PC-3 (cell line): ENCODE data around the gene FGF1. TPM values are rescaled to one million over a fixed set of nuclear protein-coding genes. Genes with fewer than 3 reads are reported as not detected.

Experiments used
- ATAC-seq: fragments of 200-7000 bp; cut with Tn5 transposase; 2 replicates; pipeline ENCODE4 v1.9.1; 2020; ENCODE audit warnings: mild to moderate bottlenecking, moderate library complexity
- BruUV-seq: library from RNA; stranded (reverse); fragments of 400-500 nt; replicated peaks from 2 replicates; lab custom pipeline; 2021; lab: Mats Ljungman, UMichigan
- CTCF ChIA-PET: fragments of 300-600 bp; sonication (Branson Sonifier 250); formaldehyde crosslinking; loops from one replicate; lab custom pipeline; 2022; ENCODE audit warnings: antibody characterized with exemption; lab: Charles Lee
- POLR2A ChIA-PET: fragments of 300-600 bp; sonication (Branson Sonifier 250); formaldehyde crosslinking; loops from one replicate; lab custom pipeline; 2022; ENCODE audit warnings: antibody characterized with exemption; ENCODE audit not compliant: unreplicated experiment; lab: Charles Lee
- DNase-seq: peaks from one replicate; pipeline ENCODE4 v3.0.0-alpha.2; 2015
- H2AFZ ChIP-seq: fragments of 300-600 bp; sonication (generic); 2 replicates; pipeline ENCODE4 v1.6.0; 2016; ENCODE audit warnings: antibody characterized with exemption, low read length
- H3F3A ChIP-seq: fragments of 300-600 bp; sonication (generic); one replicate; pipeline ENCODE4 v1.6.0; 2017; ENCODE audit warnings: antibody characterized with exemption, low read length, control low read depth, mild to moderate bottlenecking; ENCODE audit not compliant: unreplicated experiment
- H3K27ac ChIP-seq: fragments of 300-600 bp; sonication (generic); 2 replicates; pipeline ENCODE4 v1.5.1; 2016; ENCODE audit warnings: mild to moderate bottlenecking, low read length
- H3K27me3 ChIP-seq: fragments of 300-600 bp; sonication (generic); 2 replicates; pipeline ENCODE4 v1.6.1; 2016; ENCODE audit warnings: low read length, mixed read lengths
- H3K36me3 ChIP-seq: fragments of 300-600 bp; sonication (generic); 2 replicates; pipeline ENCODE4 v1.6.1; 2016; ENCODE audit warnings: low read depth, mixed run types, low read length, mixed read lengths
- H3K4me1 ChIP-seq: fragments of 300-600 bp; sonication (generic); 2 replicates; pipeline ENCODE4 v1.5.1; 2016; ENCODE audit warnings: low read length; ENCODE audit not compliant: insufficient read depth
- H3K4me2 ChIP-seq: fragments of 300-600 bp; sonication (generic); 2 replicates; pipeline ENCODE4 v1.6.0; 2016; ENCODE audit warnings: low read length
- H3K4me3 ChIP-seq: fragments of 300-600 bp; sonication (generic); 2 replicates; pipeline ENCODE4 v1.5.1; 2016; ENCODE audit warnings: mild to moderate bottlenecking, low read length, mixed read lengths
- H3K79me2 ChIP-seq: fragments of 300-600 bp; sonication (generic); 2 replicates; pipeline ENCODE4 v1.6.1; 2017; ENCODE audit warnings: low read length, mixed read lengths
- H3K9ac ChIP-seq: fragments of 300-600 bp; sonication (generic); 2 replicates; pipeline ENCODE4 v1.6.0; 2016; ENCODE audit warnings: mild to moderate bottlenecking, low read length
- H3K9me2 ChIP-seq: fragments of 300-600 bp; sonication (generic); replicated peaks from 2 replicates; pipeline ENCODE4 v1.6.1; 2016; ENCODE audit warnings: mixed run types, low read length, mixed read lengths
- H3K9me3 ChIP-seq: fragments of 300-600 bp; sonication (generic); 2 replicates; pipeline ENCODE4 v1.6.1; 2016; ENCODE audit warnings: low read length, mixed read lengths
- H4K20me1 ChIP-seq: fragments of 300-600 bp; sonication (generic); 2 replicates; pipeline ENCODE4 v1.6.1; 2016; ENCODE audit warnings: low read length, mixed read lengths
- EZH2 ChIP-seq: fragments of 300-600 bp; sonication (generic); IDR thresholded peaks from one replicate; pipeline ENCODE4 v1.6.1; 2017; ENCODE audit warnings: antibody characterized with exemption, mild to moderate bottlenecking, low read length; ENCODE audit not compliant: unreplicated experiment
- EZH2phosphoT487 ChIP-seq: fragments of 300-600 bp; sonication (generic); IDR thresholded peaks from 2 replicates; pipeline ENCODE4 v1.6.1; 2018; ENCODE audit warnings: mild to moderate bottlenecking, antibody characterized with exemption, low read length, borderline replicate concordance
- intact Hi-C: fragments of 100-400 bp; cut with micrococcal nuclease; formaldehyde crosslinking; loops from 2 replicates; pipeline ENCODE4 v1.9.0; 2023
- total RNA-seq: library from RNA; depleted of rRNA; stranded (reverse); fragments of >200 nt; gene quantifications from 2 replicates; pipeline ENCODE4 v1.2.3, GENCODE V29; 2014
- TF ChIP-seq, protein P1 (sequence below): fragments of 300-600 bp; sonication (generic); conservative IDR thresholded peaks from 2 replicates; pipeline ENCODE4 v1.5.1; 2017; ENCODE audit warnings: antibody characterized with exemption, low read depth, mild to moderate bottlenecking, low read length

Gene FGF1
- total RNA-seq, 1 experiment from 2014 or later: 1.5 TPM

- POLR2A ChIA-PET: no interaction called here
- Histone ChIP-seq H3F3A (no peaks in the 10 kb centered on the region), H3K4me3 (no peak overlapping the region), H3K36me3 (no peaks in the 10 kb centered on the region), H4K20me1 (no peaks in the 10 kb centered on the region), H3K4me2 (no peak overlapping the region), H2AFZ (no peak overlapping the region), H3K9me3 (no peaks in the 10 kb centered on the region), H3K9me2 (no peaks in the 10 kb centered on the region), H3K27ac (no peak overlapping the region), H3K79me2 (no peaks in the 10 kb centered on the region), H3K4me1 (peaks cover 8% of the 10 kb centered on the region), H3K9ac (no peak overlapping the region), H3K27me3 (no peaks in the 10 kb centered on the region)
- no TSS peak for BruUV-seq
- CTCF ChIA-PET: no interaction called here
- TF ChIP-seq EZH2: no peak
- TF ChIP-seq EZH2phosphoT487: no peak
- TF ChIP-seq, protein P1, sequence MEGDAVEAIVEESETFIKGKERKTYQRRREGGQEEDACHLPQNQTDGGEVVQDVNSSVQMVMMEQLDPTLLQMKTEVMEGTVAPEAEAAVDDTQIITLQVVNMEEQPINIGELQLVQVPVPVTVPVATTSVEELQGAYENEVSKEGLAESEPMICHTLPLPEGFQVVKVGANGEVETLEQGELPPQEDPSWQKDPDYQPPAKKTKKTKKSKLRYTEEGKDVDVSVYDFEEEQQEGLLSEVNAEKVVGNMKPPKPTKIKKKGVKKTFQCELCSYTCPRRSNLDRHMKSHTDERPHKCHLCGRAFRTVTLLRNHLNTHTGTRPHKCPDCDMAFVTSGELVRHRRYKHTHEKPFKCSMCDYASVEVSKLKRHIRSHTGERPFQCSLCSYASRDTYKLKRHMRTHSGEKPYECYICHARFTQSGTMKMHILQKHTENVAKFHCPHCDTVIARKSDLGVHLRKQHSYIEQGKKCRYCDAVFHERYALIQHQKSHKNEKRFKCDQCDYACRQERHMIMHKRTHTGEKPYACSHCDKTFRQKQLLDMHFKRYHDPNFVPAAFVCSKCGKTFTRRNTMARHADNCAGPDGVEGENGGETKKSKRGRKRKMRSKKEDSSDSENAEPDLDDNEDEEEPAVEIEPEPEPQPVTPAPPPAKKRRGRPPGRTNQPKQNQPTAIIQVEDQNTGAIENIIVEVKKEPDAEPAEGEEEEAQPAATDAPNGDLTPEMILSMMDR: no peak
- no peak for ATAC-seq
- intact Hi-C loops: no loop called here
- no peak for DNase-seq
These were observed 93.5 kb downstream of the FGF1 start for GRCh38 chr5:142592365-142592764.

- Histone ChIP-seq H3K36me3 (no peaks in the 10 kb centered on the region), H3K4me1 (no peaks in the 10 kb centered on the region), H3K9ac (no peak overlapping the region), H3K4me2 (no peak overlapping the region), H3K4me3 (no peak overlapping the region), H2AFZ (no peak overlapping the region), H3K9me2 (no peaks in the 10 kb centered on the region), H4K20me1 (no peaks in the 10 kb centered on the region), H3K9me3 (no peaks in the 10 kb centered on the region), H3K79me2 (no peaks in the 10 kb centered on the region), H3F3A (no peaks in the 10 kb centered on the region), H3K27ac (no peak overlapping the region), H3K27me3 (no peaks in the 10 kb centered on the region)
- no TSS peak for BruUV-seq
- POLR2A ChIA-PET: no interaction called here
- no peak for DNase-seq
- CTCF ChIA-PET: no interaction called here
- intact Hi-C loops: no loop called here
- TF ChIP-seq EZH2phosphoT487 (no peak), EZH2 (no peak)
- TF ChIP-seq, protein P1: no peak
- ATAC-seq: no peak
These were observed 95.2 kb downstream of the FGF1 start for GRCh38 chr5:142590451-142591231.

- ATAC-seq: no peak
- no peaks in the 10 kb centered on the region for H3K9me2 ChIP-seq
- no TSS peak for BruUV-seq
- intact Hi-C loops: no loop called here
- no peak overlapping the region for H3K4me3 ChIP-seq
- CTCF ChIA-PET: no interaction called here
- H3K9me3 ChIP-seq: no peaks in the 10 kb centered on the region
- no peaks in the 10 kb centered on the region for H3K79me2 ChIP-seq
- no peaks in the 10 kb centered on the region for H3K27me3 ChIP-seq
- H3K4me2 ChIP-seq: no peak overlapping the region
- H3K4me1 ChIP-seq: no peaks in the 10 kb centered on the region
- no peak overlapping the region for H3K9ac ChIP-seq
- no peaks in the 10 kb centered on the region for H4K20me1 ChIP-seq
- DNase-seq: no peak
- H3K27ac ChIP-seq: no peak overlapping the region
- H3F3A ChIP-seq: no peaks in the 10 kb centered on the region
- no peak for TF ChIP-seq EZH2phosphoT487
- no peak for TF ChIP-seq EZH2
- TF ChIP-seq, protein P1: no peak
- POLR2A ChIA-PET: no interaction called here
- H2AFZ ChIP-seq: no peak overlapping the region
- no peaks in the 10 kb centered on the region for H3K36me3 ChIP-seq
These were observed 96.2 kb downstream of the FGF1 start for GRCh38 chr5:142589720-142590119.
